Neural progenitor cell (in vitro differentiated cells): ENCODE results near the gene OARD1. TPM values are rescaled to one million over a fixed set of nuclear protein-coding genes. Genes with fewer than 3 reads are reported as not detected.

Experiments used
- DNase-seq: peaks from one replicate; pipeline ENCODE4 v3.0.0-alpha.2; 2016; ENCODE audit warnings: low spot score
- H2AFZ ChIP-seq: fragments of 200-600 bp; sonication (generic); replicated peaks from 2 replicates; pipeline ENCODE4 v1.6.1; 2016; ENCODE audit warnings: antibody characterized with exemption
- H3F3A ChIP-seq: fragments of 200-600 bp; sonication (generic); 2 replicates; pipeline ENCODE4 v1.6.1; 2016; ENCODE audit warnings: antibody characterized with exemption, low read depth
- H3K27ac ChIP-seq: fragments of 200-600 bp; sonication (generic); 2 replicates; pipeline ENCODE4 v1.5.1; 2016; ENCODE audit warnings: mild to moderate bottlenecking
- H3K27me3 ChIP-seq: fragments of 200-600 bp; sonication (generic); 2 replicates; pipeline ENCODE4 v1.6.1; 2016; ENCODE audit warnings: mild to moderate bottlenecking, moderate library complexity
- H3K36me3 ChIP-seq: fragments of 200-600 bp; sonication (generic); 2 replicates; pipeline ENCODE4 v1.5.1; 2016
- H3K4me1 ChIP-seq: fragments of 200-600 bp; sonication (generic); 2 replicates; pipeline ENCODE4 v1.6.1; 2016; ENCODE audit warnings: mixed run types
- H3K4me2 ChIP-seq: fragments of 200-600 bp; sonication (generic); 2 replicates; pipeline ENCODE4 v1.6.1; 2016
- H3K4me3 ChIP-seq: fragments of 200-600 bp; sonication (generic); 2 replicates; pipeline ENCODE4 v1.5.1; 2016
- H3K79me2 ChIP-seq: fragments of 200-600 bp; sonication (generic); 2 replicates; pipeline ENCODE4 v1.6.1; 2016; ENCODE audit warnings: low read depth
- H3K9ac ChIP-seq: fragments of 200-600 bp; sonication (generic); 2 replicates; pipeline ENCODE4 v1.6.1; 2016
- H3K9me3 ChIP-seq: fragments of 200-600 bp; sonication (generic); 2 replicates; pipeline ENCODE4 v1.5.1; 2016; ENCODE audit warnings: low read depth
- H4K20me1 ChIP-seq: fragments of 200-600 bp; sonication (generic); 2 replicates; pipeline ENCODE4 v1.6.1; 2016; ENCODE audit warnings: low read depth
- H3K27ac Mint-ChIP-seq: 3 replicates; pipeline ENCODE4 v1.8.0; 2021; ENCODE audit warnings: mixed read lengths
- H3K27me3 Mint-ChIP-seq: 2 replicates; pipeline ENCODE4 v1.8.0; 2022; ENCODE audit warnings: low read depth, mild to moderate bottlenecking, inconsistent platforms, moderate library complexity, mixed read lengths; ENCODE audit not compliant: insufficient read depth
- H3K36me3 Mint-ChIP-seq: 3 replicates; pipeline ENCODE4 v1.8.0; 2021; ENCODE audit warnings: mixed read lengths
- H3K4me1 Mint-ChIP-seq: 3 replicates; pipeline ENCODE4 v1.8.0; 2021; ENCODE audit warnings: mixed read lengths
- H3K4me3 Mint-ChIP-seq: 3 replicates; pipeline ENCODE4 v1.8.0; 2021; ENCODE audit warnings: mild to moderate bottlenecking, moderate library complexity, mixed read lengths
- H3K9me3 Mint-ChIP-seq: 3 replicates; pipeline ENCODE4 v1.8.0; 2020; ENCODE audit warnings: mixed read lengths
- EZH2 ChIP-seq: fragments of 200-600 bp; sonication (generic); IDR thresholded peaks from 2 replicates; pipeline ENCODE4 v1.6.1; 2017; ENCODE audit warnings: antibody characterized with exemption, mild to moderate bottlenecking, moderate library complexity
- EZH2phosphoT487 ChIP-seq: fragments of 200-600 bp; sonication (generic); IDR thresholded peaks from 2 replicates; pipeline ENCODE4 v1.6.1; 2017; ENCODE audit warnings: antibody characterized with exemption
- total RNA-seq: library from RNA; depleted of rRNA; stranded (reverse); fragments of >200 nt; gene quantifications from 2 replicates; pipeline ENCODE4 v1.2.3, GENCODE V29; 2015; ENCODE audit warnings: low replicate concordance
- TF ChIP-seq, protein P1 (sequence below): fragments of 200-600 bp; sonication (generic); IDR thresholded peaks from 2 replicates; pipeline ENCODE4 v1.5.1; 2017; ENCODE audit warnings: antibody characterized with exemption, mild to moderate bottlenecking

The OARD1 gene
- total RNA-seq, 1 donor from 2014 or later = 67.9 TPM

DNA sequence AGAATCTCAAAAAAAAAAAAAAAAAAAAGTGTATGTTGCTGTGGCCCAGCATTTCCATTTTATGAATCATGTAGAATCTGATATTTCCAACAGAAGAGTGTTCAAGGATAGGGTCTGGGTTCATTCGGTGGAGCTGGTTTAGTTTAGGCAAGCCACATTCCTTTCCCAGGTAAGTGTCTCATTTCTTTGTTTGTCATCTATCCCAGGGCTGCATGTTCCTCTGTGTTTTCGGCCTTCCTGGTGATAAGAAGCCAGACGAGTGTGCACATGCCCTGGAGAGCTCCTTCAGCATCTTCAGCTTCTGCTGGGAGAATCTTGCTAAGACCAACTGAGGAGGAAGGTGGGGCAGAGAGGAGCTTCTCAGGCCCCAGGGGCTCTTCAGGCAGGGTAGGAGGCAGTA lies 38.9 kb upstream of the OARD1 start:
- H3K9ac ChIP-seq = no peak overlapping the region
- H3K27ac ChIP-seq = no peak overlapping the region
- H3K27me3 Mint-ChIP-seq = peaks cover 2% of the 10 kb centered on the region
- H3K79me2 ChIP-seq = no peaks in the 10 kb centered on the region
- no peaks in the 10 kb centered on the region for H3K27me3 ChIP-seq
- H2AFZ ChIP-seq = no peak overlapping the region
- no peaks in the 10 kb centered on the region for H3K4me1 ChIP-seq
- H3K9me3 Mint-ChIP-seq = no peaks in the 10 kb centered on the region
- no peak overlapping the region for H3K4me3 ChIP-seq
- H3K4me3 Mint-ChIP-seq = no peak overlapping the region
- DNase-seq = no peak
- H3K9me3 ChIP-seq = no peaks in the 10 kb centered on the region
- H3K4me2 ChIP-seq = no peak overlapping the region
- H3K27ac Mint-ChIP-seq = no peak overlapping the region
- TF ChIP-seq EZH2 (no peak), EZH2phosphoT487 (no peak)
- TF ChIP-seq, protein P1, sequence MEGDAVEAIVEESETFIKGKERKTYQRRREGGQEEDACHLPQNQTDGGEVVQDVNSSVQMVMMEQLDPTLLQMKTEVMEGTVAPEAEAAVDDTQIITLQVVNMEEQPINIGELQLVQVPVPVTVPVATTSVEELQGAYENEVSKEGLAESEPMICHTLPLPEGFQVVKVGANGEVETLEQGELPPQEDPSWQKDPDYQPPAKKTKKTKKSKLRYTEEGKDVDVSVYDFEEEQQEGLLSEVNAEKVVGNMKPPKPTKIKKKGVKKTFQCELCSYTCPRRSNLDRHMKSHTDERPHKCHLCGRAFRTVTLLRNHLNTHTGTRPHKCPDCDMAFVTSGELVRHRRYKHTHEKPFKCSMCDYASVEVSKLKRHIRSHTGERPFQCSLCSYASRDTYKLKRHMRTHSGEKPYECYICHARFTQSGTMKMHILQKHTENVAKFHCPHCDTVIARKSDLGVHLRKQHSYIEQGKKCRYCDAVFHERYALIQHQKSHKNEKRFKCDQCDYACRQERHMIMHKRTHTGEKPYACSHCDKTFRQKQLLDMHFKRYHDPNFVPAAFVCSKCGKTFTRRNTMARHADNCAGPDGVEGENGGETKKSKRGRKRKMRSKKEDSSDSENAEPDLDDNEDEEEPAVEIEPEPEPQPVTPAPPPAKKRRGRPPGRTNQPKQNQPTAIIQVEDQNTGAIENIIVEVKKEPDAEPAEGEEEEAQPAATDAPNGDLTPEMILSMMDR = no peak
- no peaks in the 10 kb centered on the region for H3K36me3 Mint-ChIP-seq
- no peaks in the 10 kb centered on the region for H3F3A ChIP-seq
- H3K36me3 ChIP-seq = no peaks in the 10 kb centered on the region
- H3K4me1 Mint-ChIP-seq = no peaks in the 10 kb centered on the region
- no peaks in the 10 kb centered on the region for H4K20me1 ChIP-seq

DNA sequence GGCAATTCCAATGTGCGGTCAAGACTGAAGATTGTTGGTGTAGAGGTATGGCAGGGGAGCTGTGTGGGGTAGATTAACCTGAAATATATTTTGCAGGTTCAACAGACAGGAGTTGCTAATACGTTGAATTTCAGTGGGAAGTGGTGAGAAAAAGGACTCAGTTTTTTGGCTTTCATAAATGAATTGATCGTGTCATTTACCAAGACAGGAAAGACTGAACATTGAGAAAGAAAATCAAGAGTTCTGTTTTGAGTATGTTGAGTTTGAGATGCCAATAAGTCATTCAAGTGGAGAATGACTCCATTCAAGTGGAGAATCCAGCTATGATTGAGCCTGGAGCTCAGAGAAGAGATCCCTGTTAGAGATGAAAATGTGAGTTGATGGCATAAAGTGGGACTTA lies 31.7 kb upstream of the OARD1 start:
- Mint-ChIP-seq H3K27me3 (no peaks in the 10 kb centered on the region), H3K9me3 (no peaks in the 10 kb centered on the region), H3K27ac (no peak overlapping the region), H3K36me3 (peaks cover 12% of the 10 kb centered on the region), H3K4me1 (no peaks in the 10 kb centered on the region), H3K4me3 (no peak overlapping the region)
- peaks cover under 1% of the 10 kb centered on the region for H4K20me1 ChIP-seq
- H3K9ac ChIP-seq = no peak overlapping the region
- H3K9me3 ChIP-seq = no peaks in the 10 kb centered on the region
- DNase-seq = no peak
- H3K4me2 ChIP-seq = no peak overlapping the region
- peaks cover 16% of the 10 kb centered on the region for H3F3A ChIP-seq
- peaks cover 13% of the 10 kb centered on the region for H3K36me3 ChIP-seq
- H3K79me2 ChIP-seq = no peaks in the 10 kb centered on the region
- TF ChIP-seq EZH2phosphoT487 (no peak), EZH2 (no peak)
- TF ChIP-seq, protein P1 = no peak
- no peaks in the 10 kb centered on the region for H3K4me1 ChIP-seq
- H3K4me3 ChIP-seq = no peak overlapping the region
- no peaks in the 10 kb centered on the region for H3K27me3 ChIP-seq
- H2AFZ ChIP-seq = no peak overlapping the region
- no peak overlapping the region for H3K27ac ChIP-seq

DNA sequence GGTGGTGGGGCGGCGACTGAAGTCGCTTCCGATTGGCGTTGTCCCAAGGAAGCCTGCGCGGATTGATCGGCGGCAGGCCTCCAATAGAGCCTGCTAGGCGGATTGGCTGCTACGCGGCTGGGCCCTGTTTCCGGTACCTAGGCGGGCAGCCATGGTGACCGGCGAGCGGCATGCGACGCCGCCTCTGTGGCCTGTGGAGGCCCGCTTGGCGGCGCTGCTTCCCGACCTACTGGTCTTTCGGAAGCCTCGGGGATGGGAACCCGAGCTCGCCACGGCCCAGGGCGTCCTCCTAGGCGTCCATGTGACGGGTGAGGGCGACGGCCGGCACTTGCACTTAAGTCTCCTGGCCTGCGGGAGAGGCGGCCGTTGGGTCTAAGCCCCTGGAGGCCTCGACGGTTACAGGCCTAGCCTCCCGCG lies 28.7 kb upstream of the OARD1 start:
- no peaks in the 10 kb centered on the region for H3K4me1 ChIP-seq
- no peak overlapping the region for H3K4me2 ChIP-seq
- H3K4me3 Mint-ChIP-seq = no peak overlapping the region
- DNase-seq = peak; percentile 57
- no peaks in the 10 kb centered on the region for H3K4me1 Mint-ChIP-seq
- no peak overlapping the region for H3K4me3 ChIP-seq
- H3K36me3 ChIP-seq = peaks cover 21% of the 10 kb centered on the region
- H3K79me2 ChIP-seq = no peaks in the 10 kb centered on the region
- H3K9me3 Mint-ChIP-seq = no peaks in the 10 kb centered on the region
- H3K27ac ChIP-seq = no peak overlapping the region
- no peak overlapping the region for H3K27ac Mint-ChIP-seq
- peaks cover 16% of the 10 kb centered on the region for H3F3A ChIP-seq
- no peak overlapping the region for H3K9ac ChIP-seq
- H3K36me3 Mint-ChIP-seq = peaks cover 32% of the 10 kb centered on the region
- H3K27me3 ChIP-seq = no peaks in the 10 kb centered on the region
- no peaks in the 10 kb centered on the region for H3K9me3 ChIP-seq
- TF ChIP-seq EZH2 = no peak
- TF ChIP-seq EZH2phosphoT487 = no peak
- TF ChIP-seq, protein P1 = no peak
- no peak overlapping the region for H2AFZ ChIP-seq
- H4K20me1 ChIP-seq = peaks cover 3% of the 10 kb centered on the region
- no peaks in the 10 kb centered on the region for H3K27me3 Mint-ChIP-seq
